GM23248 (cell line): ENCODE measurements around the gene LMOD3. TPM values are rescaled to one million over a fixed set of nuclear protein-coding genes. Genes with fewer than 3 reads are reported as not detected.

Source experiments
- DNase-seq: peaks from one replicate; pipeline ENCODE4 v3.0.0-alpha.2; 2015
- H2AFZ ChIP-seq: fragments of 200-600 bp; sonication (generic); 2 replicates; pipeline ENCODE4 v1.6.1; 2016; ENCODE audit warnings: antibody characterized with exemption
- H3F3A ChIP-seq: fragments of 200-600 bp; sonication (generic); 2 replicates; pipeline ENCODE4 v1.6.1; 2016; ENCODE audit warnings: mild to moderate bottlenecking, antibody characterized with exemption, mixed run types; ENCODE audit not compliant: insufficient read depth
- H3K27ac ChIP-seq: fragments of 200-600 bp; sonication (generic); 2 replicates; pipeline ENCODE4 v1.5.1; 2016; ENCODE audit warnings: mild to moderate bottlenecking
- H3K27me3 ChIP-seq: fragments of 200-600 bp; sonication (generic); replicated peaks from 2 replicates; pipeline ENCODE4 v1.6.1; 2016; ENCODE audit warnings: mild to moderate bottlenecking; ENCODE audit not compliant: insufficient read depth
- H3K36me3 ChIP-seq: fragments of 200-600 bp; sonication (generic); 2 replicates; pipeline ENCODE4 v1.6.1; 2016; ENCODE audit warnings: low read depth, mild to moderate bottlenecking
- H3K4me1 ChIP-seq: fragments of 200-600 bp; sonication (generic); 2 replicates; pipeline ENCODE4 v1.6.1; 2016; ENCODE audit warnings: mild to moderate bottlenecking; ENCODE audit not compliant: insufficient read depth
- H3K4me2 ChIP-seq: fragments of 200-600 bp; sonication (generic); one replicate; pipeline ENCODE4 v1.6.1; 2016; ENCODE audit warnings: mild to moderate bottlenecking; ENCODE audit not compliant: unreplicated experiment
- H3K4me3 ChIP-seq: fragments of 200-600 bp; sonication (generic); 2 replicates; pipeline ENCODE4 v1.5.1; 2016; ENCODE audit warnings: mild to moderate bottlenecking
- H3K79me2 ChIP-seq: fragments of 200-600 bp; sonication (generic); 2 replicates; pipeline ENCODE4 v1.6.1; 2016; ENCODE audit warnings: mild to moderate bottlenecking; ENCODE audit not compliant: insufficient read depth
- H3K9ac ChIP-seq: fragments of 200-600 bp; sonication (generic); 2 replicates; pipeline ENCODE4 v1.6.1; 2016; ENCODE audit warnings: mild to moderate bottlenecking
- H3K9me2 ChIP-seq: fragments of 200-600 bp; sonication (generic); 2 replicates; pipeline ENCODE4 v1.6.1; 2016; ENCODE audit warnings: mixed run types, mild to moderate bottlenecking, moderate library complexity; ENCODE audit not compliant: insufficient read depth
- H3K9me3 ChIP-seq: fragments of 200-600 bp; sonication (generic); one replicate; pipeline ENCODE4 v1.6.1; 2017; ENCODE audit warnings: low read depth
- H4K20me1 ChIP-seq: fragments of 200-600 bp; sonication (generic); 2 replicates; pipeline ENCODE4 v1.6.0; 2016; ENCODE audit not compliant: insufficient read depth
- EZH2 ChIP-seq: fragments of 200-600 bp; sonication (generic); IDR thresholded peaks from 2 replicates; pipeline ENCODE4 v1.6.1; 2018; ENCODE audit warnings: antibody characterized with exemption, mild to moderate bottlenecking; ENCODE audit not compliant: insufficient read depth, poor library complexity, severe bottlenecking
- EZH2phosphoT487 ChIP-seq: fragments of 200-600 bp; sonication (generic); IDR thresholded peaks from 2 replicates; pipeline ENCODE4 v1.6.1; 2018; ENCODE audit warnings: antibody characterized with exemption, moderate library complexity, mild to moderate bottlenecking, low read depth; ENCODE audit not compliant: insufficient read depth
- WGBS, 2 experiments: methylation state at CpG; one replicate each; pipeline ENCODE4 v1.1.6; 2015 to 2017; ENCODE audit warnings: low lambda C conversion rate in 2 of 2, low coverage in 1 of 2; ENCODE audit errors: missing lambda C conversion rate in 2 of 2; 5-methylcytosine and 5-hydroxymethylcytosine counted together
- in situ Hi-C: fragments of 300-500 bp; cut with MboI; formaldehyde crosslinking; loops from 2 replicates; pipeline ENCODE4 v1.15.0; 2020
- polyA plus RNA-seq: library from polyadenylated mRNA; unstranded; fragments of >200 nt; fragmentation: Nextera tagmentation; extraction: Ambion mirVana; gene quantifications from 2 replicates; pipeline ENCODE4 v1.2.1, GENCODE V29; 2016
- total RNA-seq: library from RNA; depleted of rRNA; stranded (reverse); fragments of >200 nt; shearing (Covaris generic); gene quantifications from 2 replicates; pipeline ENCODE4 v1.2.3, GENCODE V29; 2014

The LMOD3 gene
- total and polyA plus RNA-seq, 2 experiments from 2014 or later = not detected

DNA sequence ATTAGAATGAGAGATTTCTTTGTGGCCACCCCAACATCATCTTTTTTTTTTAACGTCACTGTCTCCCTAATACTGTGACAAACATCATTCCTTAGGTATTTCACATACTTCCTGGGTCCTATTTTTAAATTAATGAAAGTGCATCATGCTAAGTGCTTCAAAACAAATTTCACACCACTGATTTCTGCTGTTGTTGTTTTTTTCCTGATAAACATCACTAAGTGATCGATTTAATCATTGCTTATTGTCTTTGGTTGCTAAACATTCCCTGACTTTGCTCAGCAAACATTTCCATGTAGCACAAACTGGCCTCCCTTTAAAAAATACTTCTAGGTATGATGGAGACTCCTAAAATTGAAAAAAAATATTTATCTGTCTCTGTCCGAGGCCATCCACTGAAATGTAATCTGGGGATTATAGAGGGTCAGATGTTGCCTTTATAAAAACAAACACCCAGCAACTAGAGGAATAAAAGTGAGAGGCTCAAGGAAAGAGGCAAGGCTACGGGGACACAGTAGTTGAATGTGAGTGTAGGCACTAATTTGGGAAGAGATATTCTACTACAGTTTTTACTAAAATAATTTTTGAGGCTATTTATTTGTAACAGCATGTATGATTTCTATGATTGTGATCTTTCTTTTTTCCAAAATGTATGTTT lies 20.5 kb upstream of the LMOD3 start:
- TF ChIP-seq EZH2phosphoT487 (no peak), EZH2 (no peak)
- in situ Hi-C loops = no loop called here
- H3K9me3 ChIP-seq = no peaks in the 10 kb centered on the region
- H2AFZ ChIP-seq = no peak overlapping the region
- H3K27me3 ChIP-seq = peaks cover 30% of the 10 kb centered on the region
- no peaks in the 10 kb centered on the region for H3K36me3 ChIP-seq
- no peak overlapping the region for H3K4me3 ChIP-seq
- H3K27ac ChIP-seq = no peak overlapping the region
- no peak overlapping the region for H3K4me2 ChIP-seq
- H3K9ac ChIP-seq = no peak overlapping the region
- H3K79me2 ChIP-seq = no peaks in the 10 kb centered on the region
- no peaks in the 10 kb centered on the region for H3K9me2 ChIP-seq
- H3K4me1 ChIP-seq = no peaks in the 10 kb centered on the region
- DNase-seq = no peak
- H3F3A ChIP-seq = no peaks in the 10 kb centered on the region
- WGBS, 2 experiments = 56 to 67% methylated on average over 4 of the region's 4 CpGs
- no peaks in the 10 kb centered on the region for H4K20me1 ChIP-seq

DNA sequence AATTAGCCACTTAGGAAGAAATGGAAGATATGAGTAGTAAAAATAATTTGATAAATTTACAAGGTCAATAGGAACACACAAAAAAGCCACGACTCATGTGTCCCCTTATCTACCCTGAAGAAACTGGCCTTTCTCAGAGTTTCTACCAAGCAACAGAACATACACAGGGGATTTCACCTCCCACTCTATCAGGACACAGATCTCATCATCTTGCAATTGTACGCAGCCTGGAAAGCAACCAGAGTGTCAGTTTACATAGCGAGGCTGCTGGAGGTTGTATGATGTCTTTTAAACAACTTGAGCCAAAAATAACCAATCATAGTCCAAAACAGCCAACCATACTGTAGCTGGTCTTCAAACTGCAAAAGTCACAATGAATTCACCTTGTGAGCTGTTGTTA lies 19.7 kb upstream of the LMOD3 start:
- Histone ChIP-seq H3F3A (no peaks in the 10 kb centered on the region), H3K4me1 (no peaks in the 10 kb centered on the region), H3K27me3 (peaks cover 33% of the 10 kb centered on the region), H4K20me1 (no peaks in the 10 kb centered on the region), H3K4me2 (no peak overlapping the region), H3K27ac (no peak overlapping the region), H3K9me3 (no peaks in the 10 kb centered on the region), H3K36me3 (no peaks in the 10 kb centered on the region), H3K9me2 (no peaks in the 10 kb centered on the region), H2AFZ (no peak overlapping the region), H3K4me3 (no peak overlapping the region), H3K79me2 (no peaks in the 10 kb centered on the region), H3K9ac (no peak overlapping the region)
- no peak for TF ChIP-seq EZH2phosphoT487
- TF ChIP-seq EZH2 = no peak
- 54 to 56% methylated on average over 3 of the region's 3 CpGs for whole genome bisulfite sequencing, 2 experiments
- no peak for DNase-seq
- in situ Hi-C loops = no loop called here

DNA sequence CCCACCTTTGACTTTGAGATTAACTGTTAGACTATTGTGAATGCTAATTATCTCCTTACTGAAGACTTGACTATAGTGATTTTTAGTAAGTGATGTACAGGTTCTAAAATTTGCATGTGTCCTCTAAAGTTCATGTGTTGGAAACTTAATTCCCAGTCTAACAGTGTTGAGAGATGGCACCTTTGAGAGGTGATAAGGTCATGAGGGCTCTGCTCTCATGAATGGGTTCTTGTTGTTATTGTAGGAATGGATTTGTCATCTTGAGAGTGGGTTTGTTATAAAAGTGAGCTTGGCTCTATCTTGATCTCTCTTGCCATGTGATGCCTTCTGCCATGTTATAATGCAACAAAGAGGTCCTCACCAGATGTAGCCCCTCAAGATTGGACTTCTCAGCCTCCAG lies 18.9 kb upstream of the LMOD3 start:
- Histone ChIP-seq H3K36me3 (no peaks in the 10 kb centered on the region), H3K79me2 (no peaks in the 10 kb centered on the region), H3F3A (no peaks in the 10 kb centered on the region), H3K4me1 (no peaks in the 10 kb centered on the region), H2AFZ (no peak overlapping the region), H3K27me3 (peaks cover 33% of the 10 kb centered on the region), H3K9me3 (no peaks in the 10 kb centered on the region), H3K27ac (no peak overlapping the region), H4K20me1 (no peaks in the 10 kb centered on the region), H3K4me3 (no peak overlapping the region), H3K4me2 (no peak overlapping the region), H3K9me2 (no peaks in the 10 kb centered on the region), H3K9ac (no peak overlapping the region)
- no peak for DNase-seq
- in situ Hi-C loops = no loop called here
- no peak for TF ChIP-seq EZH2
- TF ChIP-seq EZH2phosphoT487 = no peak

DNA sequence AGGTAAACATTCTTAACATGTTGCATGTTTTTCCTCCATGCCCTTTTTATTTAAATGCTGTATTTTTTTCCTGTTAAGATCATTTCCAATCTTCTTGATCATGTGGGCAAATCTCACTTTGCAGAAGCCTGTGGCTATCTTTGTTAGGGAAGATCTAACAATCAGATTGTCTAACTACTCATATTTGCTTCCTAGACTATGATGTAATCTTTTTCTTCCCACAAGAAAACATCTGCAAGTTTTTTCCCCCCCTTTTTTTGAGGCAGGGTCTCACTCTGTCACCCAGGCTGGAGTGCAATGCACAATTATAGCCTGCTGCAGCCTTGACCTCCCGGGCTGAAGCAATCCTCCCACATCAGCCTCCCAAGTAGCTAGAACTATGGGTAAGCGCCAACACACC lies 15.0 kb upstream of the LMOD3 start:
- no peak overlapping the region for H3K27ac ChIP-seq
- no peaks in the 10 kb centered on the region for H3K9me3 ChIP-seq
- 54 to 56% methylated on average over 2 of the region's 2 CpGs for whole genome bisulfite sequencing, 2 experiments
- H4K20me1 ChIP-seq = no peaks in the 10 kb centered on the region
- H3K4me1 ChIP-seq = no peaks in the 10 kb centered on the region
- H3F3A ChIP-seq = no peaks in the 10 kb centered on the region
- no peaks in the 10 kb centered on the region for H3K36me3 ChIP-seq
- TF ChIP-seq EZH2phosphoT487 = no peak
- TF ChIP-seq EZH2 = no peak
- no peaks in the 10 kb centered on the region for H3K79me2 ChIP-seq
- peaks cover 23% of the 10 kb centered on the region for H3K27me3 ChIP-seq
- in situ Hi-C loops = no loop called here
- H3K9me2 ChIP-seq = no peaks in the 10 kb centered on the region
- H3K4me3 ChIP-seq = no peak overlapping the region
- no peak overlapping the region for H3K9ac ChIP-seq
- DNase-seq = no peak
- H2AFZ ChIP-seq = no peak overlapping the region
- no peak overlapping the region for H3K4me2 ChIP-seq

DNA sequence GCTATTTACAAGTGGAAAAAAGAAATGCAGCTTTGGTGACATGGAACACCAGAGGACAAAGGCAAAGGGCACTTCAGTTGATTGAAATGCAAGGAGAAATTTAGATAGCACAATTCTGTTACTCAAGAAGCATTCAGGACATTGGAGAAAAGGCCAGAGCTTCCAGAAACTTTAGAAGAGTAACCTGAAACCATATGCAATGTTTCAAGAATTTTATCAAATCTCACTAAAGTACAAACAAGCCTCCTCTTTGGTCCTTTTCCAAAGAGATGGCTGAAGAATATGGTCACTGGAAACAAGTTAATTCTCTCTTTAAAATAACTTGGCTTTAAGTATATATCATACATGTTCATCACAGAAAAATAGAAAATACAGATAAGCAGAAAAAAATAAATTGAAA lies 14.6 kb upstream of the LMOD3 start:
- no peak for TF ChIP-seq EZH2
- in situ Hi-C loops = no loop called here

More for the DNA sequence above, 14.6 kb upstream of the LMOD3 start:
- H2AFZ ChIP-seq = no peak overlapping the region
- H3K36me3 ChIP-seq = no peaks in the 10 kb centered on the region
- no peak overlapping the region for H3K27ac ChIP-seq
- H4K20me1 ChIP-seq = no peaks in the 10 kb centered on the region
- H3K4me1 ChIP-seq = no peaks in the 10 kb centered on the region
- no peak overlapping the region for H3K4me2 ChIP-seq
- H3F3A ChIP-seq = no peaks in the 10 kb centered on the region
- DNase-seq = no peak
- peaks cover 22% of the 10 kb centered on the region for H3K27me3 ChIP-seq
- H3K9me3 ChIP-seq = no peaks in the 10 kb centered on the region
- no peak overlapping the region for H3K4me3 ChIP-seq
- no peaks in the 10 kb centered on the region for H3K9me2 ChIP-seq
- no peak overlapping the region for H3K9ac ChIP-seq
- H3K79me2 ChIP-seq = no peaks in the 10 kb centered on the region
